ENCODE results near the gene CAAP1.

The CAAP1 gene

DNA sequence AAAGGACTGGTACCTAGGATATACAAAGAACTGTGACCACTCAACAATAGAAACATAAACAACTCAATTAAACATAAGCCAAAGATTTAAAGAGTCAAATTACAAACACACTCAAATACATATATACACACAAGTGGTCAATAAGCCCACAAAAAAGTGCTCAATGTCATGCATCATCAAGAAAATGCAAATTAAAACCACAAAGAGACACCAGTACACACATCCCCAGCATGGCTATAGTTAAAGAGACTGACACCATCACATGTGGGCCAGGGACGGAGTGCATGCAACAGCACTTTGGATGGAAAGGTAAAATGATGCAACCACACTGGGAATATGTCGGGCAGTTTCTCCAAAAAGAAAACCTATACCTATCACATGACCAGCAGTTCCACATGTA, 89.7 kb downstream of the CAAP1 start:
- no peak for TF ChIP-seq CTCF (IDR thresholded peaks at IDR 0.05; ENCODE audit: insufficient read depth, low read length, poor library complexity, severe bottlenecking)
- H3K4me3 ChIP-seq (replicated peaks; ENCODE audit: low read depth, low read length) = no peak overlapping the region
- DNase-seq (ENCODE audit: extremely low read depth, insufficient read length) = no peak
- no peaks in the 10 kb centered on the region for H3K27me3 ChIP-seq (replicated peaks; ENCODE audit: control insufficient read depth, insufficient read depth, low read length)
- H3K36me3 ChIP-seq (ENCODE audit: control insufficient read depth, insufficient read depth, low read length) = no peaks in the 10 kb centered on the region

- TF ChIP-seq CTCF (IDR thresholded peaks at IDR 0.05; ENCODE audit: insufficient read depth, low read length, poor library complexity, severe bottlenecking) = no peak
- Histone ChIP-seq H3K27me3 (replicated peaks; ENCODE audit: control insufficient read depth, insufficient read depth, low read length) (no peaks in the 10 kb centered on the region), H3K4me3 (replicated peaks; ENCODE audit: low read depth, low read length) (no peak overlapping the region), H3K36me3 (ENCODE audit: control insufficient read depth, insufficient read depth, low read length) (no peaks in the 10 kb centered on the region)
- DNase-seq (ENCODE audit: extremely low read depth, insufficient read length) = no peak
These were observed 90.8 kb downstream of the CAAP1 start for GRCh38 chr9:26801772-26802171.

- TF ChIP-seq CTCF (IDR thresholded peaks at IDR 0.05; ENCODE audit: insufficient read depth, low read length, poor library complexity, severe bottlenecking) = no peak
- H3K27me3 ChIP-seq (replicated peaks; ENCODE audit: control insufficient read depth, insufficient read depth, low read length) = no peaks in the 10 kb centered on the region
- no peak for DNase-seq (ENCODE audit: extremely low read depth, insufficient read length)
- H3K4me3 ChIP-seq (replicated peaks; ENCODE audit: low read depth, low read length) = no peak overlapping the region
- no peaks in the 10 kb centered on the region for H3K36me3 ChIP-seq (ENCODE audit: control insufficient read depth, insufficient read depth, low read length)
These were observed 92.3 kb downstream of the CAAP1 start for GRCh38 chr9:26800322-26800721.

DNA sequence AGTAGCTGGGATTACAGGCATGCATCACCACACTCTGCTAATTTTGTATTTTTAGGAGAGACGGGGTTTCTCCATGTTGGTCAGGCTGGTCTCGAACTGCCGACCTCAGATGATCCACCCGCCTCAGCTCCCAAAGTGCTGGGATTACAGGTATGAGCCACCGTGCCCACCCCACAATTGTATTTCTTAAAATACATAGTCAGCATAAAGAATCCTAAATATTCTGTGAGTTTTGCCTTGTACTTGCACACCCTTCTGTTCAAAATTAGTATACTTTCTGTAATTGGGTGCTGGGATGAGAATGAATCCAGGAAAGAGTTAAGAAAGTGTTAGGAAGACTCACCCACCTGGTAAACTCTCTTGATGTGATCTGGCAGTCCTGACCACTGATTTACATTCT, 101.3 kb downstream of the CAAP1 start:
- H3K36me3 ChIP-seq (ENCODE audit: control insufficient read depth, insufficient read depth, low read length) = no peaks in the 10 kb centered on the region
- no peaks in the 10 kb centered on the region for H3K27me3 ChIP-seq (replicated peaks; ENCODE audit: control insufficient read depth, insufficient read depth, low read length)
- no peak for TF ChIP-seq CTCF (IDR thresholded peaks at IDR 0.05; ENCODE audit: insufficient read depth, low read length, poor library complexity, severe bottlenecking)
- H3K4me3 ChIP-seq (replicated peaks; ENCODE audit: low read depth, low read length) = no peak overlapping the region
- no peak for DNase-seq (ENCODE audit: extremely low read depth, insufficient read length)
